GM20000 (cell line): ENCODE data around the gene COQ8A.
"Not testable (repeated sequence)": the region's sequence is repeated elsewhere in the genome, so short reads cannot be mapped to it uniquely, and the experiment has no call there.

Source experiments
- DNase-seq: peaks from one replicate; pipeline ENCODE4 v3.0.0; 2012; ENCODE audit warnings: low spot score
- CTCF ChIP-seq: IDR thresholded peaks from 2 replicates; pipeline ENCODE4 v1.5.1; 2012; ENCODE audit warnings: mild to moderate bottlenecking, control low read depth; ENCODE audit errors: extremely low read depth, missing control alignments

COQ8A gene

GRCh38 chr1:226951286-226952117 lies 11.4 kb downstream of the COQ8A start:
- no peak for DNase-seq

GRCh38 chr1:226952118-226952441 lies 12.0 kb downstream of the COQ8A start:
- DNase-seq, result no peak
- no peak for TF ChIP-seq CTCF

More at GRCh38 chr1:226951286-226952117, 11.4 kb downstream of the COQ8A start:
- no peak for TF ChIP-seq CTCF

GRCh38 chr1:226953175-226953800 lies 13.2 kb downstream of the COQ8A start:
- DNase-seq, result no peak
- no peak for TF ChIP-seq CTCF

- DNase-seq, result no peak
- TF ChIP-seq CTCF, result no peak
These were observed 14.2 kb downstream of the COQ8A start for GRCh38 chr1:226954337-226954736.

- no peak for TF ChIP-seq CTCF
- no peak for DNase-seq
These were observed 14.7 kb downstream of the COQ8A start for GRCh38 chr1:226954777-226955176.

- DNase-seq, result not testable (repeated sequence)
These were observed 15.8 kb downstream of the COQ8A start for GRCh38 chr1:226955857-226956256.

- DNase-seq, result no peak
- TF ChIP-seq CTCF, result no peak
These were observed 17.0 kb downstream of the COQ8A start for GRCh38 chr1:226956942-226957713.
